Cardiac septum (tissue), 1 donor: ENCODE data around the gene MIB2. TPM values are rescaled to one million over a fixed set of nuclear protein-coding genes. Genes with fewer than 3 reads are reported as not detected.
"Not testable (repeated sequence)": the region's sequence is repeated elsewhere in the genome, so short reads cannot be mapped to it uniquely, and the experiment has no call there.

ENCODE experiments used
- DNase-seq: peaks from one replicate; pipeline ENCODE4 v3.0.0-alpha.2; 2020; ENCODE audit warnings: low spot score
- intact Hi-C: fragments of 100-400 bp; cut with DNase I; formaldehyde crosslinking; loops from one replicate; pipeline ENCODE4 v1.14.0; 2022
- total RNA-seq: library from RNA; stranded (reverse); fragmentation: NEBNext Ultra II Directional; extraction: Animal tissue kit (Norgen Biotek cat#: 25700); gene quantifications from one replicate; pipeline ENCODE4 v1.2.1, GENCODE V29; 2021
- donor health status: DM: no; HTN: no; CAD: no.

The MIB2 gene
- total RNA-seq, 1 donor from 2014 or later = 82.4 TPM

- DNase-seq = peak; percentile 74
- intact Hi-C loops = no loop called here
Measured at GRCh38 chr1:1623631-1624442, 8.5 kb downstream of the MIB2 start.

- peak; percentile 87 for DNase-seq
- intact Hi-C loops = no loop called here
Measured at GRCh38 chr1:1624443-1625403, 9.4 kb downstream of the MIB2 start.

- no peak for DNase-seq
- intact Hi-C loops = no loop called here
Measured at GRCh38 chr1:1625404-1625775, 10.1 kb downstream of the MIB2 start.

- intact Hi-C loops = no loop called here
- DNase-seq = no peak
Measured at GRCh38 chr1:1625824-1626206, 10.5 kb downstream of the MIB2 start.

- DNase-seq = no peak
- intact Hi-C loops = no loop called here
Measured at GRCh38 chr1:1626207-1627141, 11.2 kb downstream of the MIB2 start.

GRCh38 chr1:1627261-1627828, 12.0 kb downstream of the MIB2 start:
- intact Hi-C loops = no loop called here
- DNase-seq = no peak

- no peak for DNase-seq
- intact Hi-C loops = no loop called here
Measured at GRCh38 chr1:1627829-1628753, 12.8 kb downstream of the MIB2 start.

GRCh38 chr1:1628754-1629429, 13.6 kb downstream of the MIB2 start:
- intact Hi-C loops = no loop called here
- DNase-seq = no peak

- peak; percentile 75 for DNase-seq
- intact Hi-C loops = no loop called here
Measured at GRCh38 chr1:1629430-1630190, 14.3 kb downstream of the MIB2 start.

- peak; percentile 78 for DNase-seq
- intact Hi-C loops = no loop called here
Measured at GRCh38 chr1:1630191-1630964, 15.1 kb downstream of the MIB2 start.

GRCh38 chr1:1630965-1631781, 15.9 kb downstream of the MIB2 start:
- peak; percentile 82 for DNase-seq
- intact Hi-C loops = no loop called here

- intact Hi-C loops = no loop called here
- DNase-seq = no peak
Measured at GRCh38 chr1:1631782-1632420, 16.6 kb downstream of the MIB2 start, which contains the start of gene MMP23B. Gene MMP23B (plus strand): TSS chr1:1632173. CDS start chr1:1632219, 46 bp downstream.

- intact Hi-C loops, DNase-seq: not testable (repeated sequence)
Measured at GRCh38 chr1:1633409-1633808, 18.1 kb downstream of the MIB2 start.

- peak; percentile 19 for DNase-seq
- intact Hi-C loops = not testable (repeated sequence)
Measured at GRCh38 chr1:1634613-1635012, 19.3 kb downstream of the MIB2 start.
